Mesenchymal stem cell (in vitro differentiated cells and primary cell): ENCODE measurements around the gene CDH23.

Experiments
- DNase-seq: peaks from one replicate; pipeline ENCODE4 v3.0.0-alpha.2; 2013
- H2AFZ ChIP-seq: one replicate; pipeline ENCODE4 v1.6.1; 2013; ENCODE audit warnings: low read depth, mild to moderate bottlenecking, control low read depth, inconsistent platforms, low read length, moderate library complexity
- H2AK5ac ChIP-seq: 2 replicates; pipeline ENCODE4 v1.6.1; 2013; ENCODE audit warnings: low read length, moderate library complexity, mild to moderate bottlenecking, inconsistent platforms; ENCODE audit not compliant: severe bottlenecking
- H2BK120ac ChIP-seq: one replicate; pipeline ENCODE4 v1.6.1; 2013; ENCODE audit warnings: low read depth, mild to moderate bottlenecking, inconsistent platforms, low read length, moderate library complexity
- H2BK12ac ChIP-seq, 2 experiments: one replicate each; pipeline ENCODE4 v1.6.1; 2013; ENCODE audit warnings: inconsistent platforms in 2 of 2, low read length in 2 of 2, mild to moderate bottlenecking in 2 of 2, moderate library complexity in 2 of 2, control low read depth in 1 of 2
- H2BK15ac ChIP-seq: one replicate; pipeline ENCODE4 v1.6.1; 2013; ENCODE audit warnings: mild to moderate bottlenecking, low read depth, inconsistent platforms; ENCODE audit not compliant: poor library complexity, severe bottlenecking
- H2BK5ac ChIP-seq: 2 replicates; pipeline ENCODE4 v1.6.1; 2013; ENCODE audit warnings: low read depth, mild to moderate bottlenecking, low read length, control low read depth, inconsistent platforms; ENCODE audit not compliant: poor library complexity, severe bottlenecking
- H3K14ac ChIP-seq, 2 experiments: one replicate each; pipeline ENCODE4 v1.6.1; 2013; ENCODE audit warnings: inconsistent platforms in 2 of 2, low read length in 2 of 2, control low read depth in 1 of 2, mild to moderate bottlenecking in 1 of 2, moderate library complexity in 1 of 2
- H3K18ac ChIP-seq, 2 experiments: one replicate each; pipeline ENCODE4 v1.6.1; 2013; ENCODE audit warnings: inconsistent platforms in 2 of 2, low read length in 2 of 2, control low read depth in 1 of 2, low read depth in 1 of 2, mild to moderate bottlenecking in 1 of 2
- H3K23ac ChIP-seq, 2 experiments: one replicate each; pipeline ENCODE4 v1.6.1; 2013; ENCODE audit warnings: inconsistent platforms in 2 of 2, low read length in 2 of 2, mild to moderate bottlenecking in 2 of 2, moderate library complexity in 2 of 2, control low read depth in 1 of 2
- H3K27ac ChIP-seq: 2 replicates; pipeline ENCODE4 v1.5.1; 2013; ENCODE audit warnings: mild to moderate bottlenecking, moderate library complexity, low read length, control low read depth, inconsistent platforms; ENCODE audit not compliant: poor library complexity, severe bottlenecking
- H3K27me3 ChIP-seq, 2 experiments: 2 replicates each; pipeline versions ENCODE4 v1.6.1 to v1.7.0; 2013; ENCODE audit warnings: low read length in 2 of 2, mild to moderate bottlenecking in 2 of 2, moderate library complexity in 2 of 2, control low read depth in 1 of 2, inconsistent platforms in 1 of 2; ENCODE audit not compliant: control insufficient read depth in 1 of 2, insufficient read depth in 1 of 2
- H3K36me3 ChIP-seq, 2 experiments: 2 replicates each; pipeline versions ENCODE4 v1.6.1 to v1.7.0; 2013; ENCODE audit warnings: low read length in 2 of 2, control low read depth in 1 of 2, inconsistent platforms in 1 of 2, low read depth in 1 of 2, mild to moderate bottlenecking in 1 of 2; ENCODE audit not compliant: insufficient read depth in 2 of 2, control insufficient read depth in 1 of 2
- H3K4ac ChIP-seq, 2 experiments: one replicate each; pipeline ENCODE4 v1.6.1; 2013; ENCODE audit warnings: inconsistent platforms in 2 of 2, low read length in 2 of 2, mild to moderate bottlenecking in 2 of 2, moderate library complexity in 2 of 2, control low read depth in 1 of 2, low read depth in 1 of 2
- H3K4me1 ChIP-seq: 2 replicates; pipeline ENCODE4 v1.6.1; 2013; ENCODE audit warnings: low read depth, low read length, control low read depth; ENCODE audit not compliant: control insufficient read depth, insufficient read depth
- H3K4me2 ChIP-seq: 2 replicates; pipeline ENCODE4 v1.6.1; 2013; ENCODE audit warnings: low read length, mild to moderate bottlenecking, inconsistent platforms; ENCODE audit not compliant: poor library complexity, severe bottlenecking
- H3K4me3 ChIP-seq, 2 experiments: 2 replicates each; pipeline versions ENCODE4 v1.5.1 to v1.7.0; 2013; ENCODE audit warnings: low read length in 2 of 2, mild to moderate bottlenecking in 2 of 2, control low read depth in 1 of 2, low read depth in 1 of 2; ENCODE audit not compliant: insufficient read depth in 1 of 2
- H3K79me1 ChIP-seq: replicated peaks from 2 replicates; pipeline ENCODE4 v1.6.1; 2013; ENCODE audit warnings: mild to moderate bottlenecking, control low read depth, low read length, inconsistent platforms; ENCODE audit not compliant: poor library complexity, severe bottlenecking
- H3K9ac ChIP-seq: 2 replicates; pipeline ENCODE4 v1.7.0; 2013; ENCODE audit warnings: mild to moderate bottlenecking, low read length, moderate library complexity
- H3K9me3 ChIP-seq: 2 replicates; pipeline ENCODE4 v1.7.0; 2013; ENCODE audit warnings: mild to moderate bottlenecking, low read length; ENCODE audit not compliant: control insufficient read depth
- H4K8ac ChIP-seq: one replicate; pipeline ENCODE4 v1.6.1; 2013; ENCODE audit warnings: inconsistent platforms, mild to moderate bottlenecking, low read length, moderate library complexity
- H4K91ac ChIP-seq: one replicate; pipeline ENCODE4 v1.6.1; 2013; ENCODE audit warnings: mild to moderate bottlenecking, low read length, inconsistent platforms
- WGBS: methylation state at CpG from one replicate; pipeline ENCODE4 v1.1.7; 2013; ENCODE audit warnings: mixed read lengths; 5-methylcytosine and 5-hydroxymethylcytosine counted together

CDH23 gene

GRCh38 chr10:71502851-71503250 is 106.1 kb downstream of the CDH23 start:
- Histone ChIP-seq H2BK12ac (no peak overlapping the region), H3K9ac (no peak overlapping the region), H2AFZ (no peak overlapping the region), H2BK15ac (no peak overlapping the region), H3K27me3 (peaks cover 55 to 64% of the 10 kb centered on the region in 2 experiments), H3K4ac (no peak overlapping the region), H3K18ac (no peak overlapping the region), H3K14ac (no peak overlapping the region), H2BK5ac (no peak overlapping the region), H3K27ac (no peak overlapping the region), H3K9me3 (no peaks in the 10 kb centered on the region), H2AK5ac (no peak overlapping the region), H3K4me1 (no peaks in the 10 kb centered on the region), H3K4me2 (no peak overlapping the region), H2BK120ac (no peak overlapping the region), H3K4me3 (no peak overlapping the region), H4K91ac (no peak overlapping the region), H3K36me3 (no peaks in the 10 kb centered on the region), H3K79me1 (no peaks in the 10 kb centered on the region), H4K8ac (no peak overlapping the region), H3K23ac (no peak overlapping the region)
- no peak for DNase-seq
- 78% methylated on average over 5 of the region's 5 CpGs for WGBS

DNA sequence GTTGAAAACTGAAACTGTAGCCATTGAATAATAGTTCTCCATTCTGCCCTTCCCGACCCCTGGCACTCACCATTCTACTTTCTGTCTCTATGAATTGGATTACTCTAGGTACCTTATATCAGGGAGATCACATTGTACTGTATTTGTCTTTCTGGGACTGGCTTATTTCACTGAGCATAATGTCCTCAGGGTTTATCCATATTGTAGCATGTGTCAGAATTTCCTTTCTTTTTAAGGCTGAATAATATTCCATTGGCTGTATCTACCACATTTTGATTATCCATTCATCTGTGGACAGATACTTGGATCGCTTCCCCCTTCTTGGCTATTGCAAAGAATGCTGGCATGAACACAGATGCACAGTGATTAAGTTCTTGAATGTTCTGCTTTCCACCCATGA is 107.4 kb downstream of the CDH23 start:
- Histone ChIP-seq H2AK5ac (no peak overlapping the region), H3K23ac (peak overlapping the region in 1 of 2 experiments; percentile 88), H3K9ac (no peak overlapping the region), H3K4me1 (no peaks in the 10 kb centered on the region), H3K18ac (no peak overlapping the region), H4K91ac (no peak overlapping the region), H2AFZ (no peak overlapping the region), H3K4me3 (no peak overlapping the region), H2BK5ac (no peak overlapping the region), H3K9me3 (no peaks in the 10 kb centered on the region), H3K36me3 (no peaks in the 10 kb centered on the region), H2BK15ac (no peak overlapping the region), H3K4ac (no peak overlapping the region), H3K4me2 (no peak overlapping the region), H2BK120ac (no peak overlapping the region), H3K27ac (no peak overlapping the region), H3K79me1 (no peaks in the 10 kb centered on the region), H3K14ac (peak overlapping the region in 1 of 2 experiments; percentile 21), H4K8ac (no peak overlapping the region), H3K27me3 (peaks cover 54 to 67% of the 10 kb centered on the region in 2 experiments), H2BK12ac (no peak overlapping the region)
- 92% methylated on average over 1 of the region's 2 CpGs for WGBS
- DNase-seq: no peak

DNA sequence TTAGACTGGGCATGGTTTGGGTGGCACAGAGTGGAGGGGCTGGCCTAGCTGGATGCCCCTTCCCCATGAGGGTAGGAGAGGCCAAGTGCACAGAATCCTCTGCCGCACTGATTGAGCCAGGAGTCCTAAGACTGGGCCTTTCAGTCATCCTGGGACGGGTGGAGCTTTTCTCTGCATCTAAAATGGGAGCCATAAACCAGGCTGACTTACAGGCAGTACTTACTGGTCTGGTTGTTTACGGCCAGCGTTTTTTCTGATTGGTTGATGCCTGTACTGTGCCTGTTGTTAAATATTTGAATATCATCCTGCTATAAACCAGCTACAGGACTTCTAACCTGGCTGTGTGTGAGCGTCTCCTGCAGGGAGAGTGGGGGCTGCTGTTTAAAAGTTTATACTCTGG is 107.8 kb downstream of the CDH23 start:
- Histone ChIP-seq H3K18ac (no peak overlapping the region), H3K9ac (no peak overlapping the region), H3K27ac (no peak overlapping the region), H2BK12ac (no peak overlapping the region), H2BK5ac (no peak overlapping the region), H3K23ac (peak overlapping the region in 1 of 2 experiments; percentile 88), H4K91ac (no peak overlapping the region), H3K27me3 (peaks cover 52 to 71% of the 10 kb centered on the region in 2 experiments), H3K4me1 (no peaks in the 10 kb centered on the region), H3K14ac (peak overlapping the region in 1 of 2 experiments; percentile 21), H2AFZ (no peak overlapping the region), H4K8ac (no peak overlapping the region), H3K9me3 (peaks cover 4% of the 10 kb centered on the region), H3K4me3 (no peak overlapping the region), H2BK15ac (no peak overlapping the region), H3K36me3 (no peaks in the 10 kb centered on the region), H3K4me2 (no peak overlapping the region), H3K79me1 (no peaks in the 10 kb centered on the region), H2AK5ac (no peak overlapping the region), H3K4ac (no peak overlapping the region), H2BK120ac (no peak overlapping the region)
- 61% methylated on average over 4 of the region's 5 CpGs for WGBS
- no peak for DNase-seq

- Histone ChIP-seq H3K23ac (no peak overlapping the region), H3K9me3 (peaks cover 4% of the 10 kb centered on the region), H2BK5ac (no peak overlapping the region), H3K14ac (no peak overlapping the region), H3K18ac (no peak overlapping the region), H4K8ac (no peak overlapping the region), H2BK15ac (no peak overlapping the region), H3K36me3 (no peaks in the 10 kb centered on the region), H3K4me2 (no peak overlapping the region), H3K9ac (no peak overlapping the region), H4K91ac (no peak overlapping the region), H3K4me3 (no peak overlapping the region), H2AFZ (no peak overlapping the region), H3K27me3 (peaks cover 51 to 73% of the 10 kb centered on the region in 2 experiments), H3K4ac (no peak overlapping the region), H2BK12ac (no peak overlapping the region), H3K79me1 (no peaks in the 10 kb centered on the region), H2BK120ac (no peak overlapping the region), H3K4me1 (no peaks in the 10 kb centered on the region), H2AK5ac (no peak overlapping the region), H3K27ac (no peak overlapping the region)
- WGBS: 91% methylated on average over 3 of the region's 3 CpGs
- DNase-seq: no peak
Observed at GRCh38 chr10:71505862-71506261, 109.1 kb downstream of the CDH23 start.
